ENCODE results near the gene BCDIN3D. TPM values are rescaled to one million over a fixed set of nuclear protein-coding genes. Genes with fewer than 3 reads are reported as not detected.
"Not testable (repeated sequence)": the region's sequence is repeated elsewhere in the genome, so short reads cannot be mapped to it uniquely, and the experiment has no call there.

BCDIN3D gene
- polyA plus RNA-seq, 1 donor (not counting 4 experiments of a cell fraction or from before 2014, with no cell fraction given): 3.7 TPM

GRCh38 chr12:49855890-49856289 lies 13.0 kb upstream of the BCDIN3D start:
- H3K9me1 ChIP-seq (ENCODE audit: control insufficient read depth, extremely low read depth, insufficient read depth, low read length); H3K9ac ChIP-seq (ENCODE audit: control insufficient read depth, extremely low read depth, insufficient read depth, low read length); H3K4me3 ChIP-seq (ENCODE audit: control insufficient read depth in 2 of 3, extremely low read depth in 1 of 3, insufficient read depth in 2 of 3, low read depth in 1 of 3, low read length in 3 of 3); DNase-seq (ENCODE audit: low read depth, low spot score); H3K27ac ChIP-seq (ENCODE audit: control insufficient read depth, insufficient read depth, low read length); H2AFZ ChIP-seq (ENCODE audit: control insufficient read depth, low read length); FAIRE-seq; H3K36me3 ChIP-seq (ENCODE audit: control insufficient read depth in 2 of 2, extremely low read depth in 1 of 2, insufficient read depth in 2 of 2, low read length in 2 of 2); H3K27me3 ChIP-seq (ENCODE audit: control insufficient read depth, extremely low read depth, insufficient read depth, low read length); H3K9me3 ChIP-seq (ENCODE audit: control insufficient read depth, low read depth, low read length); H4K20me1 ChIP-seq (ENCODE audit: control insufficient read depth, extremely low read depth, insufficient read depth, low read length); H3K79me2 ChIP-seq (ENCODE audit: control insufficient read depth, insufficient read depth, low read length); H3K4me1 ChIP-seq (ENCODE audit: control insufficient read depth, extremely low read depth, insufficient read depth, low read length); H3K4me2 ChIP-seq (ENCODE audit: control insufficient read depth, extremely low read depth, insufficient read depth, low read depth, low read length): not testable (repeated sequence)
- dilution Hi-C loops (cut with MboI; ENCODE audit: extremely low pct_ligation_motif_present, low sequenced_read_pairs): loop anchor here (25.0 kb wide), 1 partner anchor 206 kb away; the partner anchor contains the start of gene ASIC1

DNA sequence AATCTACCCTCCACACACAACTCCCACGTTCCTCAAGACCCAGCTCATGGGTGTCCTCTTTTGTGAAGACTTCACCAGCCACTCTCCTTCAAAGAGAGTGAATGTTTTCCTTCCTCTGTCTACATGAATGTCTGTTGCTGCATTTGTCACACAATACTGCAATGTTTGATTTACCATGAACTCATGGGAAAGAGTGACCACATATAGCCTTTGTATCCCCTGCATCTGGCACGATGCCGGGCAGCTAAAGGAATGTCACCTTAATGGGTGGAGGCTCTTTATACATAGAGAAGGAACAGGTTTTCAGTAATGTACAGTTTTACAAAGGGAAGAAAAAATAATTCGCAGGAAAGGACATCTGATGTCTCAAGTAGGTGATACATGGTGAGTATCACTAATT lies 12.1 kb upstream of the BCDIN3D start:
- Histone ChIP-seq H2AFZ (ENCODE audit: control insufficient read depth, low read length) (no peak overlapping the region), H3K9me3 (ENCODE audit: control insufficient read depth, low read depth, low read length) (no peaks in the 10 kb centered on the region), H4K20me1 (ENCODE audit: control insufficient read depth, extremely low read depth, insufficient read depth, low read length) (no peaks in the 10 kb centered on the region), H3K36me3 (ENCODE audit: control insufficient read depth in 2 of 2, extremely low read depth in 1 of 2, insufficient read depth in 2 of 2, low read length in 2 of 2) (no peaks in the 10 kb centered on the region), H3K4me1 (ENCODE audit: control insufficient read depth, extremely low read depth, insufficient read depth, low read length) (no peaks in the 10 kb centered on the region), H3K27me3 (ENCODE audit: control insufficient read depth, extremely low read depth, insufficient read depth, low read length) (peaks cover 3% of the 10 kb centered on the region), H3K4me3 (ENCODE audit: control insufficient read depth in 2 of 3, extremely low read depth in 1 of 3, insufficient read depth in 2 of 3, low read depth in 1 of 3, low read length in 3 of 3) (no peak overlapping the region), H3K4me2 (ENCODE audit: control insufficient read depth, extremely low read depth, insufficient read depth, low read depth, low read length) (no peak overlapping the region), H3K9ac (ENCODE audit: control insufficient read depth, extremely low read depth, insufficient read depth, low read length) (no peak overlapping the region), H3K9me1 (ENCODE audit: control insufficient read depth, extremely low read depth, insufficient read depth, low read length) (no peaks in the 10 kb centered on the region), H3K27ac (ENCODE audit: control insufficient read depth, insufficient read depth, low read length) (no peak overlapping the region), H3K79me2 (ENCODE audit: control insufficient read depth, insufficient read depth, low read length) (no peaks in the 10 kb centered on the region)
- TF ChIP-seq, protein P1, sequence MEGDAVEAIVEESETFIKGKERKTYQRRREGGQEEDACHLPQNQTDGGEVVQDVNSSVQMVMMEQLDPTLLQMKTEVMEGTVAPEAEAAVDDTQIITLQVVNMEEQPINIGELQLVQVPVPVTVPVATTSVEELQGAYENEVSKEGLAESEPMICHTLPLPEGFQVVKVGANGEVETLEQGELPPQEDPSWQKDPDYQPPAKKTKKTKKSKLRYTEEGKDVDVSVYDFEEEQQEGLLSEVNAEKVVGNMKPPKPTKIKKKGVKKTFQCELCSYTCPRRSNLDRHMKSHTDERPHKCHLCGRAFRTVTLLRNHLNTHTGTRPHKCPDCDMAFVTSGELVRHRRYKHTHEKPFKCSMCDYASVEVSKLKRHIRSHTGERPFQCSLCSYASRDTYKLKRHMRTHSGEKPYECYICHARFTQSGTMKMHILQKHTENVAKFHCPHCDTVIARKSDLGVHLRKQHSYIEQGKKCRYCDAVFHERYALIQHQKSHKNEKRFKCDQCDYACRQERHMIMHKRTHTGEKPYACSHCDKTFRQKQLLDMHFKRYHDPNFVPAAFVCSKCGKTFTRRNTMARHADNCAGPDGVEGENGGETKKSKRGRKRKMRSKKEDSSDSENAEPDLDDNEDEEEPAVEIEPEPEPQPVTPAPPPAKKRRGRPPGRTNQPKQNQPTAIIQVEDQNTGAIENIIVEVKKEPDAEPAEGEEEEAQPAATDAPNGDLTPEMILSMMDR (optimal IDR thresholded peaks at IDR 0.05 in 1 of 3, IDR thresholded peaks at IDR 0.05 in 1 of 3, conservative IDR thresholded peaks at IDR 0.05 in 1 of 3; ENCODE audit: extremely low read depth in 1 of 3, insufficient read depth in 2 of 3, low read length in 3 of 3): no peak
- no peak for TF ChIP-seq EZH2 (IDR thresholded peaks at IDR 0.05; ENCODE audit: low read length)
- FAIRE-seq (no peak), DNase-seq (ENCODE audit: low read depth, low spot score) (no peak)
- dilution Hi-C loops (cut with MboI; ENCODE audit: extremely low pct_ligation_motif_present, low sequenced_read_pairs): loop anchor here (25.0 kb wide), 1 partner anchor 207 kb away; the partner anchor contains the start of gene ASIC1

- H3K4me3 ChIP-seq (ENCODE audit: control insufficient read depth in 2 of 3, extremely low read depth in 1 of 3, insufficient read depth in 2 of 3, low read depth in 1 of 3, low read length in 3 of 3): no peak overlapping the region
- no peak overlapping the region for H3K4me2 ChIP-seq (ENCODE audit: control insufficient read depth, extremely low read depth, insufficient read depth, low read depth, low read length)
- FAIRE-seq: no peak
- no peak overlapping the region for H3K9ac ChIP-seq (ENCODE audit: control insufficient read depth, extremely low read depth, insufficient read depth, low read length)
- no peaks in the 10 kb centered on the region for H3K79me2 ChIP-seq (ENCODE audit: control insufficient read depth, insufficient read depth, low read length)
- DNase-seq (ENCODE audit: low read depth, low spot score): no peak
- H3K9me3 ChIP-seq (ENCODE audit: control insufficient read depth, low read depth, low read length): no peaks in the 10 kb centered on the region
- H3K9me1 ChIP-seq (ENCODE audit: control insufficient read depth, extremely low read depth, insufficient read depth, low read length): no peaks in the 10 kb centered on the region
- H3K27ac ChIP-seq (ENCODE audit: control insufficient read depth, insufficient read depth, low read length): no peak overlapping the region
- H4K20me1 ChIP-seq (ENCODE audit: control insufficient read depth, extremely low read depth, insufficient read depth, low read length): no peaks in the 10 kb centered on the region
- peaks cover 6% of the 10 kb centered on the region for H3K27me3 ChIP-seq (ENCODE audit: control insufficient read depth, extremely low read depth, insufficient read depth, low read length)
- H2AFZ ChIP-seq (ENCODE audit: control insufficient read depth, low read length): no peak overlapping the region
- H3K4me1 ChIP-seq (ENCODE audit: control insufficient read depth, extremely low read depth, insufficient read depth, low read length): no peaks in the 10 kb centered on the region
- dilution Hi-C loops (cut with MboI; ENCODE audit: extremely low pct_ligation_motif_present, low sequenced_read_pairs): loop anchor here (25.0 kb wide), 1 partner anchor 209 kb away; the partner anchor contains the start of gene ASIC1
- H3K36me3 ChIP-seq (ENCODE audit: control insufficient read depth in 2 of 2, extremely low read depth in 1 of 2, insufficient read depth in 2 of 2, low read length in 2 of 2): no peaks in the 10 kb centered on the region
- TF ChIP-seq EZH2 (IDR thresholded peaks at IDR 0.05; ENCODE audit: low read length): no peak
- TF ChIP-seq, protein P1 (optimal IDR thresholded peaks at IDR 0.05 in 1 of 3, IDR thresholded peaks at IDR 0.05 in 1 of 3, conservative IDR thresholded peaks at IDR 0.05 in 1 of 3; ENCODE audit: extremely low read depth in 1 of 3, insufficient read depth in 2 of 3, low read length in 3 of 3): no peak
Measured at GRCh38 chr12:49853671-49854070, 10.8 kb upstream of the BCDIN3D start.

All from keratinocyte (primary cell).